Loucy (cell line): Measurements from ENCODE around the gene GRP.

Source experiments
- H2AFZ ChIP-seq: fragments of 200-600 bp; sonication (generic); 2 replicates; pipeline ENCODE4 v1.6.0; 2016; ENCODE audit warnings: antibody characterized with exemption, mild to moderate bottlenecking, low read length, moderate library complexity
- H3F3A ChIP-seq: fragments of 200-600 bp; 2 replicates; pipeline ENCODE4 v1.6.0; 2016; ENCODE audit warnings: antibody characterized with exemption, low read depth, mild to moderate bottlenecking
- H3K27me3 ChIP-seq: fragments of 200-600 bp; sonication (generic); 2 replicates; pipeline ENCODE4 v1.6.1; 2014; ENCODE audit warnings: low read length, mild to moderate bottlenecking; ENCODE audit not compliant: insufficient read depth, poor library complexity, severe bottlenecking
- H3K36me3 ChIP-seq: fragments of 200-600 bp; sonication (generic); 2 replicates; pipeline ENCODE4 v1.6.1; 2016; ENCODE audit warnings: low read length; ENCODE audit not compliant: insufficient read depth
- H3K4me1 ChIP-seq: fragments of 200-600 bp; sonication (generic); 2 replicates; pipeline ENCODE4 v1.5.1; 2014; ENCODE audit warnings: low read length, mild to moderate bottlenecking; ENCODE audit not compliant: insufficient read depth, poor library complexity, severe bottlenecking
- H3K4me2 ChIP-seq: fragments of 200-600 bp; sonication (generic); 2 replicates; pipeline ENCODE4 v1.6.0; 2014; ENCODE audit warnings: antibody characterized with exemption, low read length, low read depth, mild to moderate bottlenecking; ENCODE audit not compliant: poor library complexity, severe bottlenecking
- H3K4me3 ChIP-seq: fragments of 200-600 bp; sonication (generic); 2 replicates; pipeline ENCODE4 v1.5.1; 2014; ENCODE audit warnings: low read length, mild to moderate bottlenecking, mixed read lengths; ENCODE audit not compliant: poor library complexity, severe bottlenecking
- H3K79me2 ChIP-seq: fragments of 200-600 bp; sonication (generic); 2 replicates; pipeline ENCODE4 v1.6.1; 2014; ENCODE audit warnings: low read length; ENCODE audit not compliant: insufficient read depth
- H3K9ac ChIP-seq: fragments of 200-600 bp; sonication (generic); 2 replicates; pipeline ENCODE4 v1.6.0; 2014; ENCODE audit warnings: mild to moderate bottlenecking, low read depth, low read length, moderate library complexity; ENCODE audit not compliant: poor library complexity, severe bottlenecking
- H3K9me2 ChIP-seq: fragments of 200-600 bp; sonication (generic); replicated peaks from 2 replicates; pipeline ENCODE4 v1.6.1; 2016; ENCODE audit warnings: low read depth, low read length, mixed read lengths
- H3K9me3 ChIP-seq: fragments of 200-600 bp; sonication (generic); 2 replicates; pipeline ENCODE4 v1.6.1; 2014; ENCODE audit warnings: mild to moderate bottlenecking, antibody characterized with exemption, low read length, low read depth; ENCODE audit not compliant: insufficient read depth
- H4K20me1 ChIP-seq: fragments of 200-600 bp; sonication (generic); 2 replicates; pipeline ENCODE4 v1.6.0; 2014; ENCODE audit warnings: antibody characterized with exemption, low read length, mild to moderate bottlenecking; ENCODE audit not compliant: insufficient read depth, poor library complexity, severe bottlenecking
- EZH2phosphoT487 ChIP-seq: fragments of 200-600 bp; IDR thresholded peaks from 2 replicates; pipeline ENCODE4 v1.6.1; 2018; ENCODE audit warnings: antibody characterized with exemption, mild to moderate bottlenecking, moderate library complexity, borderline replicate concordance
- TF ChIP-seq, protein P1 (sequence below): fragments of 200-600 bp; sonication (generic); conservative IDR thresholded peaks from 2 replicates; pipeline ENCODE4 v1.5.1; 2014; ENCODE audit warnings: mild to moderate bottlenecking, antibody characterized with exemption, low read length

The GRP gene

GRCh38 chr18:59279722-59280121 is 59.8 kb downstream of the GRP start:
- H3F3A ChIP-seq: no peaks in the 10 kb centered on the region
- H4K20me1 ChIP-seq: no peaks in the 10 kb centered on the region
- H3K9me2 ChIP-seq: no peaks in the 10 kb centered on the region
- H3K9me3 ChIP-seq: no peaks in the 10 kb centered on the region
- H3K79me2 ChIP-seq: no peaks in the 10 kb centered on the region
- H3K4me1 ChIP-seq: no peaks in the 10 kb centered on the region
- no peaks in the 10 kb centered on the region for H3K27me3 ChIP-seq
- H3K9ac ChIP-seq: no peak overlapping the region
- H3K4me2 ChIP-seq: no peak overlapping the region
- H3K4me3 ChIP-seq: no peak overlapping the region
- no peak overlapping the region for H2AFZ ChIP-seq
- H3K36me3 ChIP-seq: no peaks in the 10 kb centered on the region
- TF ChIP-seq EZH2phosphoT487: no peak
- TF ChIP-seq, protein P1, sequence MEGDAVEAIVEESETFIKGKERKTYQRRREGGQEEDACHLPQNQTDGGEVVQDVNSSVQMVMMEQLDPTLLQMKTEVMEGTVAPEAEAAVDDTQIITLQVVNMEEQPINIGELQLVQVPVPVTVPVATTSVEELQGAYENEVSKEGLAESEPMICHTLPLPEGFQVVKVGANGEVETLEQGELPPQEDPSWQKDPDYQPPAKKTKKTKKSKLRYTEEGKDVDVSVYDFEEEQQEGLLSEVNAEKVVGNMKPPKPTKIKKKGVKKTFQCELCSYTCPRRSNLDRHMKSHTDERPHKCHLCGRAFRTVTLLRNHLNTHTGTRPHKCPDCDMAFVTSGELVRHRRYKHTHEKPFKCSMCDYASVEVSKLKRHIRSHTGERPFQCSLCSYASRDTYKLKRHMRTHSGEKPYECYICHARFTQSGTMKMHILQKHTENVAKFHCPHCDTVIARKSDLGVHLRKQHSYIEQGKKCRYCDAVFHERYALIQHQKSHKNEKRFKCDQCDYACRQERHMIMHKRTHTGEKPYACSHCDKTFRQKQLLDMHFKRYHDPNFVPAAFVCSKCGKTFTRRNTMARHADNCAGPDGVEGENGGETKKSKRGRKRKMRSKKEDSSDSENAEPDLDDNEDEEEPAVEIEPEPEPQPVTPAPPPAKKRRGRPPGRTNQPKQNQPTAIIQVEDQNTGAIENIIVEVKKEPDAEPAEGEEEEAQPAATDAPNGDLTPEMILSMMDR: no peak
